ENCODE data around the gene UGT1A3.
"Not testable (repeated sequence)": the region's sequence is repeated elsewhere in the genome, so short reads cannot be mapped to it uniquely, and the experiment has no call there.

Gene UGT1A3

GRCh38 chr2:233743464-233744259 lies 14.8 kb downstream of the UGT1A3 start:
- no peak for TF ChIP-seq LEF1 (IDR thresholded peaks at IDR 0.05; ENCODE audit: borderline replicate concordance)
- TF ChIP-seq SUZ12 (IDR thresholded peaks at IDR 0.05) = no peak
- ChIA-PET CTCF (no interaction called here), POLR2A (no interaction called here)
- DNase-seq (ENCODE audit: extremely low spot score) = no peak

GRCh38 chr2:233745073-233745755 lies 16.4 kb downstream of the UGT1A3 start:
- no peak for DNase-seq (ENCODE audit: extremely low spot score)
- TF ChIP-seq ELF4 (IDR thresholded peaks at IDR 0.05) (no peak), HDGF (IDR thresholded peaks at IDR 0.05; ENCODE audit: borderline replicate concordance) (no peak), SUZ12 (IDR thresholded peaks at IDR 0.05) (no peak), CTBP1 (IDR thresholded peaks at IDR 0.05; ENCODE audit: borderline replicate concordance) (no peak), BHLHE40 (IDR thresholded peaks at IDR 0.05; ENCODE audit: borderline replicate concordance) (no peak), NFRKB (IDR thresholded peaks at IDR 0.05) (no peak), SP1 (IDR thresholded peaks at IDR 0.05) (no peak), TARDBP (IDR thresholded peaks at IDR 0.05) (no peak), FOXA1 (IDR thresholded peaks at IDR 0.05) (no peak), FOXK2 (IDR thresholded peaks at IDR 0.05) (no peak)
- ChIA-PET POLR2A (no interaction called here), CTCF (no interaction called here)

GRCh38 chr2:233745838-233746237 lies 17.0 kb downstream of the UGT1A3 start:
- POLR2A ChIA-PET; DNase-seq (ENCODE audit: extremely low spot score); CTCF ChIA-PET: not testable (repeated sequence)

GRCh38 chr2:233746475-233747282 lies 17.8 kb downstream of the UGT1A3 start:
- DNase-seq (ENCODE audit: extremely low spot score) = no peak
- ChIA-PET CTCF (no interaction called here), POLR2A (no interaction called here)
- TF ChIP-seq FOXA1 (IDR thresholded peaks at IDR 0.05) = no peak
- TF ChIP-seq NFRKB (IDR thresholded peaks at IDR 0.05) = no peak
- TF ChIP-seq HDGF (IDR thresholded peaks at IDR 0.05; ENCODE audit: borderline replicate concordance) = no peak
- no peak for TF ChIP-seq FOXK2 (IDR thresholded peaks at IDR 0.05)
- TF ChIP-seq L3MBTL2 (conservative IDR thresholded peaks at IDR 0.05) = no peak
- TF ChIP-seq SP1 (IDR thresholded peaks at IDR 0.05) = no peak
- TF ChIP-seq ELF4 (IDR thresholded peaks at IDR 0.05) = no peak
- no peak for TF ChIP-seq ZNF384 (IDR thresholded peaks at IDR 0.05)
- no peak for TF ChIP-seq TARDBP (IDR thresholded peaks at IDR 0.05)
- TF ChIP-seq PKNOX1 (IDR thresholded peaks at IDR 0.05) = no peak

GRCh38 chr2:233747283-233747544 lies 18.4 kb downstream of the UGT1A3 start:
- TF ChIP-seq L3MBTL2 (conservative IDR thresholded peaks at IDR 0.05) (no peak), FOXM1 (IDR thresholded peaks at IDR 0.05; ENCODE audit: borderline replicate concordance) (no peak), FOXA1 (IDR thresholded peaks at IDR 0.05) (no peak), SP1 (IDR thresholded peaks at IDR 0.05) (no peak), ZNF384 (IDR thresholded peaks at IDR 0.05) (no peak)
- POLR2A ChIA-PET = no interaction called here
- CTCF ChIA-PET = no interaction called here
- no peak for DNase-seq (ENCODE audit: extremely low spot score)

- CTCF ChIA-PET; DNase-seq (ENCODE audit: extremely low spot score); POLR2A ChIA-PET: not testable (repeated sequence)
Measured at GRCh38 chr2:233750689-233751088, 21.8 kb downstream of the UGT1A3 start.

DNA sequence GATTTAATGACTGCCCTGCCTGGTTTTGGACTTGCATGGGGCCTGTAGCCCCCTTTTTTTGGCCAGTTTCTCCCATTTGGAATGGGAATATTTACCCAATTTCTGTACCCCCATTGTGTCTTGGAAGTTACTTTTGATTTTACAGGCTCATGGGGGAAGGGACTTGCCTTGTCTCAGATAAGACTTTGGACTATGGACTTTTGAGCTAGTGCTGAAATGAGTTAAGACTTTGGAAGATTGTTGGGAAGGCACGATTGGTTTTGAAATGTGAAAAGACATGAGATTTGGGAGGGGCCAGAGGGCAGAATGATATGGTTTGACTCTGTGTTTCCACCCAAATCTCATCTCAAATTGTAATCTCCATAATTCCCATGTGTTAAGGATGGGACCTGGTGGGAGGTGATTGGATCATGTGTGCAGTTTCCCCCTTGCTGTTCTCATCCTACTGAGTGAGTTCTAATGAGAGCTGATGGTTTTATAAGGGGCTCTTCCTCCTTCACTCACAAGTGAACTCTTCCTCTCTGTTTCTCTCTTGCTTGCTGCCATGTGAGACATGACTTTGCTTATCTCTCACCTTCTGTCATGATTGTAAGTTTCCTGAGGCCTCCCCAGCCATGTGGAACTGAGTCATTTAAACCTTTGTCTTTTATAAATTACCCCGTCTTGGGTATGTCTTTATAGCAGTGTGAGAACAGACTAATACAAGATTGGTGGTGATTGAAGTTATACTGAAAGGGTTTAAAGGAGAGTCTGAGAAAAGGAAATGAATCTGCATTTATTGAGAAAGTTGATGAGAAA lies 22.6 kb downstream of the UGT1A3 start:
- CTCF ChIA-PET; DNase-seq (ENCODE audit: extremely low spot score); POLR2A ChIA-PET: not testable (repeated sequence)

DNA sequence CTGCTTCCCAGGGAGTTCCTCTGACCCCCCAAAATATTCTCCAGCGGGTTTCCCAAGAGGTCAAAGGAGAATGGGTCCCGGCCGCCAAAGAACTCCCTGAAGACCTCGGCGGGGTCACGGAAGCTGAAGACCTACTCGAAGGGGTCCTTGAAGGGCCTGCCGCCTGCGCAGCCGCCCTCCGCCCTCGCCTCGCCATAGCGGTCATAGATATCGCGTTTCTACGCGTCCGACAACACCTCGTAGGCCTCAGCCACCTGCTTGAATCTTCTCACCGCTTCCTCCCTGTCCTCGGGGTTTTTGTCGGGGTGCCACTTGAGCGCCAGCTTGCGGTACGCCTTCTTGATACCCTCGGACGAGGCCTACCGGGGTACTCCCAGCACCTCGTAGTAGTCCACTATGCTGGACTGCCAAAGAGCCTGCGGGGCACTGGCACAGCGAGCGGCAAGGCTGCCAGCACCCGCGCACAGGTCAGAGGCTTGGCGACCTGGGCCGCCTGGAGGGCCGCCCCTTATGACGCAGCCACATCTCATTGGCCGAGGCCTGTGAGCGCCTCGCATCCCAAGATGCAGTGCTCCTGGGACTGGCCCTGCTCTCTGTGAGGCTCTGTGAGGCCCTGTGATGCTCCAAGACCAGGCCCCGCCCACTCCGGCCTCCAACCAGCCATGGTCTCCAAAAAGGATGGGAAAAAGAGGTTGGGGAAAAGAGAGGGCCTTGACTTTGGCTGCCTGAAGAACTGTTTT lies 26.2 kb downstream of the UGT1A3 start:
- POLR2A ChIA-PET = no interaction called here
- CTCF ChIA-PET = no interaction called here
- TF ChIP-seq FOXM1 (IDR thresholded peaks at IDR 0.05; ENCODE audit: borderline replicate concordance) = no peak
- TF ChIP-seq L3MBTL2 (conservative IDR thresholded peaks at IDR 0.05) = no peak
- TF ChIP-seq BHLHE40 (IDR thresholded peaks at IDR 0.05; ENCODE audit: borderline replicate concordance) = no peak
- no peak for TF ChIP-seq ZNF384 (IDR thresholded peaks at IDR 0.05)
- no peak for TF ChIP-seq LEF1 (IDR thresholded peaks at IDR 0.05; ENCODE audit: borderline replicate concordance)
- DNase-seq (ENCODE audit: extremely low spot score) = no peak

Measured in HEK293T (cell line).